ENCODE data around the gene GAS2.
A peak's percentile ranks its signal among the peaks of the same experiment; 100 is the strongest.

DNA sequence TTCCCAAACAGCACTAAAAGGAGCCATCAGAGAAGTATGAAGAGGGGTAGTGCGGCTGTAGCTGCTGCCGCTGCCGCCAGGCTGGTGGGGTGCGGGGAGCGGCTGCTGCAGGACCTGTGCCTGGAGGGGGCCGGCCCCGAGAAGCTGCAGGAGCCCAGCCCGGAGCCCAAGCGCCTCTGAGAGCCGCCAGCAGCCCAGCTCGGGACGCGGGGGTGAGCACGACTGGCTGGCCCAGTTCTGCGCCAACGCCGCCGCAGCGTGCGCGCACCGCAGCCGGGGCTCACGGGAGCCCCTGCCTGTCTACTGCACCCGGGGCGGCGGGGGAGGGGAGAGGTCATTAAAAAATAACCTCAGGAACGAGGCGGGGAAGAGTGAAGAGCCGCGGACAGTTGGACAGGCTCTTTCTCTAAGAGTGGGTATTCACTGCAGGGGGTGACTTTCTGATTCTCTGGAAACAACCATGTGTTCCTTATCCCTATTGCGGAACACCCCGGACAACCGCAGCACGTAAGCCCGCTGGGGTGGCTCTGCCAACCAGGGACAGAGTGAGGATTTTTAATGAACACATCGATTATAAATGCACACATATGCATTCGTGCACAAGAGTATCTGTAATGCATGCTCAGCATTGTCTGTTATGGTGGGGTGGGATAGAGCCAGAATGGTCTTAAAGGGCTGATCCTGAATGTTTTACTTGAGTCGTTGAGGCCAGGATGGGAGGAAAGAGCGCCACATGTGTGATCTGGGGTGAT is 453 bp downstream of the GAS2 start:
- TF ChIP-seq, protein P1, sequence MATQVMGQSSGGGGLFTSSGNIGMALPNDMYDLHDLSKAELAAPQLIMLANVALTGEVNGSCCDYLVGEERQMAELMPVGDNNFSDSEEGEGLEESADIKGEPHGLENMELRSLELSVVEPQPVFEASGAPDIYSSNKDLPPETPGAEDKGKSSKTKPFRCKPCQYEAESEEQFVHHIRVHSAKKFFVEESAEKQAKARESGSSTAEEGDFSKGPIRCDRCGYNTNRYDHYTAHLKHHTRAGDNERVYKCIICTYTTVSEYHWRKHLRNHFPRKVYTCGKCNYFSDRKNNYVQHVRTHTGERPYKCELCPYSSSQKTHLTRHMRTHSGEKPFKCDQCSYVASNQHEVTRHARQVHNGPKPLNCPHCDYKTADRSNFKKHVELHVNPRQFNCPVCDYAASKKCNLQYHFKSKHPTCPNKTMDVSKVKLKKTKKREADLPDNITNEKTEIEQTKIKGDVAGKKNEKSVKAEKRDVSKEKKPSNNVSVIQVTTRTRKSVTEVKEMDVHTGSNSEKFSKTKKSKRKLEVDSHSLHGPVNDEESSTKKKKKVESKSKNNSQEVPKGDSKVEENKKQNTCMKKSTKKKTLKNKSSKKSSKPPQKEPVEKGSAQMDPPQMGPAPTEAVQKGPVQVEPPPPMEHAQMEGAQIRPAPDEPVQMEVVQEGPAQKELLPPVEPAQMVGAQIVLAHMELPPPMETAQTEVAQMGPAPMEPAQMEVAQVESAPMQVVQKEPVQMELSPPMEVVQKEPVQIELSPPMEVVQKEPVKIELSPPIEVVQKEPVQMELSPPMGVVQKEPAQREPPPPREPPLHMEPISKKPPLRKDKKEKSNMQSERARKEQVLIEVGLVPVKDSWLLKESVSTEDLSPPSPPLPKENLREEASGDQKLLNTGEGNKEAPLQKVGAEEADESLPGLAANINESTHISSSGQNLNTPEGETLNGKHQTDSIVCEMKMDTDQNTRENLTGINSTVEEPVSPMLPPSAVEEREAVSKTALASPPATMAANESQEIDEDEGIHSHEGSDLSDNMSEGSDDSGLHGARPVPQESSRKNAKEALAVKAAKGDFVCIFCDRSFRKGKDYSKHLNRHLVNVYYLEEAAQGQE (IDR thresholded peaks at IDR 0.05; ENCODE audit: insufficient read depth in 1 of 2, low read depth in 2 of 2, low read length in 2 of 2): peak in 1 of 2 experiments; percentile 41; a peak in 1 of 4 replicates
- peak; percentile 65; the same call in 1 of the 2 replicates for TF ChIP-seq SIN3A (IDR thresholded peaks at IDR 0.05; ENCODE audit: borderline replicate concordance, insufficient read depth, low read length)

Data from PFSK-1 (cell line).